Measurements from ENCODE around the gene VAV2.

Gene VAV2

DNA sequence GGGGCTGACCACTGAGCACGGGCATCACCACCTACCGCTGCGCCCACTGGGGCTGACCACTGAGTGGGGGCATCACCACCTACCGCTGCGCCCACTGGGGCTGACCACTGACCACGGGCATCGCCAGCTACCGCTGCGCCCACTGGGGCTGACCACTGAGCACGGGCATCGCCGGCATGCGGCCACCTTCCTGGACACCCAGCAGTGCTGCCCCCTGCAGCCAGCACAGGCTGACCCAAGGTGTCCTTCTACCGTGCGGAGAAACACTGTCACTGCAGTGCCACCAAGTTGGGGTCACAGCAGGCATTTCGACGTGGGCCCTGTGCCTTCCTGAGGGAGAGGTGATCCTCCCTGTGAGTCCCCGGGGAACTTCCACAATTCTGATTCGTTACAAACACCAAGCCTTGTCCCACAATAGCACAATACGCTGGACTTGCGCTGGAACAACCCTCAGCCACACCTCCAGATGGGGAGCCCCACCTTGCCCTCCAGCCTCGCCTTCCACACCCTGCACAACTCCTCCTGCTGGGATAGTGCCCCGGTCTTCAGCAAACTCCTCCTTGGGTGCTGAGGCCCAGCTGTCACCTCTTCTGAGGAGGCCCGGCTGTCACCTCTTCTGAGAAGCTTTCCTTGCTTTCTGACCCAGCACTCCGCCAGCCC lies 163.7 kb downstream of the VAV2 start:
- no peaks in the 10 kb centered on the region for H3K36me3 ChIP-seq (ENCODE audit: control insufficient read depth, insufficient read depth, low read length)
- H3K9me3 ChIP-seq (ENCODE audit: control insufficient read depth, low read length), result no peaks in the 10 kb centered on the region
- H3K9ac ChIP-seq, result no peak overlapping the region
- TF ChIP-seq CTCF (IDR thresholded peaks at IDR 0.05), result no peak
- H3K27me3 ChIP-seq (ENCODE audit: control insufficient read depth, insufficient read depth, low read length), result no peaks in the 10 kb centered on the region
- H3K4me2 ChIP-seq (ENCODE audit: low read length), result no peak overlapping the region
- H3K79me2 ChIP-seq, result no peaks in the 10 kb centered on the region
- H2AFZ ChIP-seq, result no peak overlapping the region
- no peak overlapping the region for H3K4me3 ChIP-seq (ENCODE audit: low read depth, low read length)
- H3K4me1 ChIP-seq, result no peaks in the 10 kb centered on the region
- H3K27ac ChIP-seq, result no peak overlapping the region

DNA sequence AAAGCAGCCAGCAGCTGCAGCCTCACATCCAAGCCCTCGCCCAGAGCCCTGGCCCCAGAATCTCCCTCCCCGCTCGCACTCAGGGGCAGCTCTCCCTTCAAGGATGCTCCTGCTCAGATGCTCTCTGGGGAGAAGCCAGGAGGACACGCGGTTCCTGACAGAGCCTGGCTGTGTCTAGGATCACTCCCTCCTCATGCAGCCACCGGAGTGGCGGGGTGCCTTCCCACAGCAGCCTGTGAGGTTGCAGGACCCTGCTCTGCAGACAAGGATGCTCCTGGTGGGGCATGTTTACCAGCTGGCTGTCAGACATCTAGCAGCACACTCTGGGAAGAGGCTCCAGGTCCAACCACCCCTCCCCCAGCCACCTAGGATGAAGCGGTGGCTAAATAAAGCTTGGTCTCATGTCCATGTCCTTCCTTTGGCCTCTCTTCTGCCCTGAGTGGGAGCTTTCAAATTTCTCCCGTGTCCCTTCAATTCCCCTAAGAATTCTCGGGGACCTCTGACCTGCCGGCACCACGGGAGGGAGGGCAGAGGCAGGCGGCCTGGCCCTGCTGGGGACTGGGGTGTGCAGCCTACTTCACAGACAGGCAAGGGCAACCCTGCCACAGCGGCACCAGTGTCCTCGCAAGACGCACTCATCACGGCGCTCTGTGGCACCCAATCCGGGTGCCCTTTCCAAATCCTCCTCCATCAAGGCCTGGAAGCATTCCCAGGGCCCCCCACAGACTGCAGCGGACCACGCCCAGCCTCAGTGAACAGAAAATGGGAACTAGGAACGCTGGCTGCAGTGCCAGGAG lies 165.6 kb downstream of the VAV2 start:
- Histone ChIP-seq H3K4me2 (ENCODE audit: low read length) (no peak overlapping the region), H2AFZ (no peak overlapping the region), H3K4me3 (ENCODE audit: low read depth, low read length) (no peak overlapping the region), H3K9me3 (ENCODE audit: control insufficient read depth, low read length) (no peaks in the 10 kb centered on the region), H3K27ac (no peak overlapping the region), H3K4me1 (no peaks in the 10 kb centered on the region), H3K9ac (no peak overlapping the region), H3K79me2 (no peaks in the 10 kb centered on the region), H3K27me3 (ENCODE audit: control insufficient read depth, insufficient read depth, low read length) (no peaks in the 10 kb centered on the region), H3K36me3 (ENCODE audit: control insufficient read depth, insufficient read depth, low read length) (no peaks in the 10 kb centered on the region)
- no peak for TF ChIP-seq CTCF (IDR thresholded peaks at IDR 0.05)

GRCh38 chr9:133825555-133826218 lies 166.4 kb downstream of the VAV2 start:
- Histone ChIP-seq H3K9me3 (ENCODE audit: control insufficient read depth, low read length) (no peaks in the 10 kb centered on the region), H3K79me2 (no peaks in the 10 kb centered on the region), H3K4me2 (ENCODE audit: low read length) (no peak overlapping the region), H3K27ac (no peak overlapping the region), H3K4me3 (ENCODE audit: low read depth, low read length) (no peak overlapping the region), H2AFZ (no peak overlapping the region), H3K36me3 (ENCODE audit: control insufficient read depth, insufficient read depth, low read length) (no peaks in the 10 kb centered on the region), H3K9ac (no peak overlapping the region), H3K4me1 (no peaks in the 10 kb centered on the region), H3K27me3 (ENCODE audit: control insufficient read depth, insufficient read depth, low read length) (no peaks in the 10 kb centered on the region)
- TF ChIP-seq CTCF (IDR thresholded peaks at IDR 0.05), result no peak

DNA sequence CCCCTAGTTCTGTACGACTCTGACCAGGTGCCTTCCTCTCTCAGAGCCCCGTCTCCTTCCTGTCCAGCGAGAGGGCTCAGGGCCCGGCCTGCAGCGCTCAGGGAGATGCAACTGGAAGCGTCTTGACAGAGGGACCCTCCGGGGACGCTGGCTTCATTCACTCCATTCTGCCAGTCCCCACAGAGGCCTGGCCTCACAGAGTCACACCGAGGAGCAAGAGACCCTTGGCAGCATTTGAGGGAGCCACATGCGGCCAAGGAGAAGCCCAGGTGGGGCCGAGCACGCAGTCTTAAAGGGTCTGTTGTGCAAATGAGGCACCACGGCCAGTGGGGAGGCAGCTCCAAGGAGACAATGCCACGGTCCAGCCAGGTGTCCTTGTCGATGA lies 167.3 kb downstream of the VAV2 start:
- no peaks in the 10 kb centered on the region for H3K36me3 ChIP-seq (ENCODE audit: control insufficient read depth, insufficient read depth, low read length)
- no peak overlapping the region for H3K4me3 ChIP-seq (ENCODE audit: low read depth, low read length)
- H3K9me3 ChIP-seq (ENCODE audit: control insufficient read depth, low read length), result no peaks in the 10 kb centered on the region
- no peak overlapping the region for H3K4me2 ChIP-seq (ENCODE audit: low read length)
- no peaks in the 10 kb centered on the region for H3K27me3 ChIP-seq (ENCODE audit: control insufficient read depth, insufficient read depth, low read length)
- no peaks in the 10 kb centered on the region for H3K4me1 ChIP-seq
- no peak for TF ChIP-seq CTCF (IDR thresholded peaks at IDR 0.05)
- H3K27ac ChIP-seq, result no peak overlapping the region
- H2AFZ ChIP-seq, result no peak overlapping the region
- no peak overlapping the region for H3K9ac ChIP-seq
- no peaks in the 10 kb centered on the region for H3K79me2 ChIP-seq
